NCI-H2196 treated with DMSO at 0.1 percent for 48 hours (cell line): ENCODE data around the gene SLC35A3.
"Not testable (repeated sequence)": the region's sequence is repeated elsewhere in the genome, so short reads cannot be mapped to it uniquely, and the experiment has no call there.

Experiments used
- DNase-seq: peaks from one replicate; lab custom pipeline; 2025; ENCODE audit not compliant: unreplicated experiment; lab: John Stamatoyannopoulos, UW

Gene SLC35A3

DNA sequence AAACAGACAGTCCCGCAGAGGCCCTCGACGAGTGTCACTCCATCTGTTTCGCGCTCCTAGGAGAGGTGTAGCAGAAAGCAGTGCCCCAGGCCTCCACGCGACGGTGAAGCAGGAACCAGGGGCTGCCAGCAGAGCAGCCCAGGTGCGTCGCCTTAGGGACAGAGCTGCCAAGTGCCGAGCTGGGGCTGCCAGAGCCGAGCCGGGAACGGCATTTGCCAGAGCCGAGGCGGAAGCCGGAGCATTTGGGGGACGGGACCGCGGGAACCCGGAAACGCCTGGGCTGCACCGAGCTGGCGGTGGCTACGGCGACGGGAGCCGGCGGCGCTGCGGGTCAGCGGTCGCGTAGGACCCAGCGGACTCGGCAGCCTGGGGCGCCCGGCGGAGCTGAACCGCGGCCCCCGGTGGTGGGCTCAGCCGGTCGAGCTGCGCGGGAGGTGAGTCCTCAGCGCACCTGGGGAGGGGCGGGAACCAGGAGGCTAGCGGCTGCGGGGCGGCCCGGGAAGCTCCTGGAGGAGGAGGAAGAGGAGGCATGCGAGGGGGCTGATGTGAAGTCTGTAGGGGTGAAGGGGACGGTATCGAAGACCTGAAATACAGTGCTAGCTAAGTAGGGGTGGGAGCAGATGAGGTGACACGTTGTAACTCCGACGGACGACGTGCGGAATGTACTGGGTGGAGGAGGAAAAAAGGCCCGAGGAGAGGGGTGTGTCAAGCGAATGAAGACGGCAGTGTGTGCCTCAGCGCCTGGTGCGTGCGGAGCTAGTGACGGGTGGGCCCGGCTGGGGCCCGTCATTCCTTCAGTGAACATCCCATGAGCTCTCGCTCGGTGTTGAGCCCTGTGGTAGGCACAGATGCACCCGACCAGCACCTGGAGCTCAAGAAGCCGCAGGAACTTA lies at the start of gene SLC35A3:
SLC35A3 (plus strand) TSS at position 268 of the 893 bp plus-strand sequence. CDS start 23,559 bp downstream, outside the sequence.
- DNase-seq: peak; percentile 69

DNA sequence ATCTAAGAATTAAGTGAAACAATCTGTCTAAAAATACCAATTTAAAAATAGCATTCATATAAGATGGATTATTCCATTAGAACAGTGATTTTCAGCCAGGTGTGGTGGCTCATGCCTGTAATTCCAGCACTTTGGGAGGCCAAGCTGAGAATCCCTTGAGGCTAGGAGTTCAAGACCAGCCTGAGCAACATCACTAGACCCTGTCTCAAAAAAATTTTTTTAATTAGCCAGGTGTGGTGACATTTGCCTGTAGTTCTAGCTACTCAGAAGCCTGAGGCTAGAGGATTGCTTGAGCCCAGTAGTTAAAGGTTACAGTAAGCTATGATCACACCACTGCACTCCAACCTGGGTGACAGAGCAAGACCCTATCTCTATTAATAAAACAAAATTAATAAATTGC lies 35.0 kb upstream of the SLC35A3 start:
- no peak for DNase-seq

DNA sequence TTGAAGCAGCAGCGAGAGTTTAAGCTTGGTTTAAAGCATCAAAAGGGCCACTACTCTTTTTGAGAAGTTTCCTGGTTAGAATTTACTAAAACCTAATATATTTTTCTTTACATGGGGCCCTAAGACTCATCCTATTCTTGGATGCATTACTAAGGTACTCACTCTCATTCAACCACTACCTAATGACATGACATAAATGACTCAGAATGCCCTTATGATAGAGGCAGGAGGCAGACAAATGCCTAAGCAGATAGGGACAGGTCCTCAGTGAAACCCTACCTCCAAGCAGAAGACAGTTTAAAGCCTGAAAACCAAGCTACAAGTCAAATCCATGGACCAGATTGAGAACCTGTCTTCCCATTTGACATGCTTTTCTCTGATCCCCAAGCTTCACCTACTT lies 34.3 kb upstream of the SLC35A3 start:
- DNase-seq: no peak

DNA sequence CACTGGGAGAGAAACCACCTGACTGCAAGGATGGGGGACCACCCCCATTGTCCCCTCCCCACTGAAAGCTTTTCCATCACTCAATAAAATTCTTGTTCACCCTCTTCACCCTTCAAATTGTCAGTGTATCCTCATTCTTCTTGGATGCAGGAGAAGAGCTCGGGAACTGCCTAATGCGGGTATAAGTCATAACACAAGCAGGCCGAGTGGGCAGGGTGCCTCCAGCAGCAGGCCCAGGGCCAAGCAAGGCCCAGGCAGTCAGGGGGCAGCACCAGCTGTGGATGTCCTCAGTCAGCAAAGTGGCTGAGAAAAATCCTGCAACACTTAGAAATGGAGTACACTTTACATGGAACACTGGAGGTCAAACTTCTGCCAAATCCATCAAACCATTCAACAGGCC lies 33.7 kb upstream of the SLC35A3 start:
- no peak for DNase-seq

DNA sequence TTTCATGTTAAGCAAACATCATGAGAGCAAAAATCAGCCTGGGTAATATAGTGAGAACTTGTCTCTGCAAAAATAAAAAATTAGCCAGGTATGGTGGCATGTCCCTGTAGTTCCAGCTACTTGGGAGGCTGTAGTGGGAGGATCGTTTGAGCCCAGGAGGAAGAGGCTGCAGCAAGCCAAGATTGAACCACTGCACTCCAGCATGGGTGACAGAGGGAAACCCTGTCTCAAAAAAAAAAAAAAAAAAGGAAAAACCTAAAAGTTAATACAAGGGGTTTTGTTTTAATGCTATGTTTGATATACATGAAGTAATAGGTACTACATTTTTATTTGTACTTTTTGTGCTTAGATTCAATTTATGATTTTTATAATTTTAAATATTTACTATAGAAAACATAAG lies 27.1 kb upstream of the SLC35A3 start:
- DNase-seq: no peak

DNA sequence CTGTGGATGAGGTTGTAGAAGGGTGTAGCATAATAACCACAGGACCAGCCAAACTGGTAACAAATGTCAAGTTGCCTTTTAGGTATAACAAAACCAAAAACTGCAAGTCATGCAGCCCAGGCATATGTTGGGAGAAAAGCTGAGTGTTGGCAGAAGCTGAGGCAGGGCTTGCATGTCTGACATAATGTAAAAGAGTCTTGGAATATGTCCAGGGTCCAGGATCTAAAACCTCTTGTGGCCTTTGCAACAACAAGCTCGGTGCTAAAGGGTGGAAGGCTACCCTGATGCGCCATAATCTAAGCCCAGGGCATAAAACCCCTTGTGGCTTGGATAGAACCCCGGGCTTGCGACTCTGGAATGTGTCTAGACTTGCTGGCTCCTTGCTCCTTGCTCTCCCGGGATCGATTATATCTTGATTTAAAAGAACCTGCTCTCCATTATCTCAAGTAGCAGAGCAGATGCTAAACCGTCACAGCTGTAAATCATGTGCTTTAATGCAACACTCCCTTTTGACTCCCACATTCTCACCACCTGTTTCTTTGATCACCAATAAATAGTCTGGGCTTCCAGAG lies 26.5 kb upstream of the SLC35A3 start:
- peak; percentile 9 for DNase-seq

DNA sequence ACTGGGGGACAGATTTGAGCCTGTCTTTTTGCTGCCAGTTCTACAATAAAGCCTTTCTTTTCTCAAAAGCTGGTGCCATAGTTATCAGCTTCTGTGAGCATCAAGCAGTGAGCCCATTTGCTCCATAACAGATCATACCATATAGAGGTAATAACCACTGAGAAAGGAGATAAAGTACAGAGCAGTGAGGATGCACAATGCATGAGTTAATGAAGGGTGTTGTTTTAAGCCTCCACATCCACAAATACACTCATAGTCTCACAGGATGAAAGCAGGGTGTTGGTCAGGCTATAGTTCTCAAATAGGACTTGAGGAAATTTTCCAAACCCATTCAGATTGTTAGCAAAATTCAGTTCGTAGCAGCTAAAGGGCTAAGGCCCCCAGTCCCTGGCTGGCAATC lies 25.6 kb upstream of the SLC35A3 start:
- no peak for DNase-seq

DNA sequence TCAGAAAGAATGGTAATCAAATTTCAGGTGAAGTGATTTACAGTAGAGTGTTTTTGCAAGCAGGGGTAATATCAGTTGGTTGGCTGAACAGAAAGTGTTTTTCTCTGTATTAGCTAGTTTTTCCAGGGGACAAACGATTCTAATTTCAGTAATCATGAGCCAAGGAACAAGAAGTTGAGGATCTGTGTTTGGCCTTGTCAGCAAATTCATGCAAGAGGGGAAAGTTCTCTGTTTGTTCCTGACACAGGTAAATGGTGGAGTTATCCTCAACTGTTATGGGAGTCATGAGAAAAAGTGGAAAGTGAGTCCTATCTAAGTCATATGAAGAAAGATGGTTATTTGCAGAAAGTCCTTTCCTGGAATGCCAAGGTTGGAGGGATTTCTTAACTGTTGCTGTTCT lies 24.6 kb upstream of the SLC35A3 start:
- no peak for DNase-seq

DNA sequence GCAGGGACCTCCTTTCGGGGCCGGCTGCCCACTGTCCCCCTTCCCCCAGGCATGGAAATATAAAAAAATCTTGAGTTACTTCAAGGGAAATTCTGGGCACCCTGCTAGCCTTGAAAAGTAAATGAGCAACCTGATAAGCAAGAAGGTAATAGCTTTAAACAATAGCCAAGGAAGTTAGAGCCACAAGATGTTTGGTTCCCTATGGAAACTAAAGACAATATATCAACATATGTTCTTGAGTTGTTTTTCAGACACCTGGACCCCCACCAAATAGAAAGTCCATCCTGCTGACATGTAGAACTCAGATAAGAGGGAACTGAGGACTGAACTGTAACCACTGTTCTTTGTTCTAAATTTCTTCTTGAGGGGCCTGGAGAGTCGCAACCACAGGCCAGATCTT lies 19.3 kb upstream of the SLC35A3 start:
- no peak for DNase-seq

DNA sequence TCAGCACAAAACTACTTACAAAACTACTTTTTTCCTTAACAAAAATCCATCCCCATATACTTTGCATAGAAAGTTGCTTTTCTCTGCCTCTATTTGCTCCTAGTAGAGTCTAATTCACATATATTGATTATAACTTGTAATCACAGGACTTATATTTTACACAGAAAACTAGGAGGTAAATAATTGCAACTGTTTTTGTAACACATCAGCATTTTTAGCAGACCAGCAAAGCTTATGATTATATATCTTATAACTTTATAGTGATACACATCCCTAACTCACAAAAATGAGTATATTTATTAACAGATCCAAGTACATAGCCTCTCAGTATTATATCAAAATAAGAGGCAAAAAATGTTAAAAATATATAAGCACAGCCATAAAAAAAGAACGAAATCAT lies 17.3 kb upstream of the SLC35A3 start:
- no peak for DNase-seq

DNA sequence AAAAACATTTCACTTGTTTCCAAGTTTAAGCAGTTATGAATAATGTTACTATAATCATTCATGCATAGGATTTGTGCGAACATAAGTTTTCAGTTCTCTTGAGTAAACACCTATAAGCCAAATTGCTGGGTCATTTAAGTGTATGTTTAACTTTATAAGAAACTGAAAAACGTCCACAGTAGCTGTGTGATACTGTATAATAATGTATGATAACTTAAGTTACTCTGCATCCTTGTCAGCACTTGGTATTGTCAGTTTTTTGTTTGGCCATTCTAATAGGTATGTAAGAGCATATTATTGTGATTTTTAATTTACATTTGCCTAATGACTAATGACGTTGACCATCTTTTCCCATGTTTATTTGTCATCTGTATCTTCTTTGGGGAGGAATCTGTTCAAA lies 14.4 kb upstream of the SLC35A3 start:
- no peak for DNase-seq

DNA sequence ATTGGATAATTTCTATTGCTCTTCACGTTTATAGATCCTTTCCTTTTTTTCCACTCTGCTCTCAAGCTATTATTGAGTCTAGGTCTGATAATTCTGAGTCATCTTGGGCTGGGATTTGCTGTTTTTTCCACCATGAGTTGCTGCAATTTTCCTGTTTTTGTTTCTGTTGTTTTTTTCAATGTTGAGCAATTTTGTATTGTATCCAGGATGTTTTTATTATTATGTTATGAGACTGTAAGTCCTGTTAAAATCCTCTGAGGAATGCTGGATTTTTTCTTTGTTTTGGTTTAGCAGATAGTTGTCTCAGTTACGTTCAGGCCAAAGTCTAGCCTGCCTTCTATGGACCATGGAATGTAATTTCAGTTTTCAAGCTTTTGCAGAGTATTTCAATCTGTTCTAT lies 13.0 kb upstream of the SLC35A3 start:
- no peak for DNase-seq

DNA sequence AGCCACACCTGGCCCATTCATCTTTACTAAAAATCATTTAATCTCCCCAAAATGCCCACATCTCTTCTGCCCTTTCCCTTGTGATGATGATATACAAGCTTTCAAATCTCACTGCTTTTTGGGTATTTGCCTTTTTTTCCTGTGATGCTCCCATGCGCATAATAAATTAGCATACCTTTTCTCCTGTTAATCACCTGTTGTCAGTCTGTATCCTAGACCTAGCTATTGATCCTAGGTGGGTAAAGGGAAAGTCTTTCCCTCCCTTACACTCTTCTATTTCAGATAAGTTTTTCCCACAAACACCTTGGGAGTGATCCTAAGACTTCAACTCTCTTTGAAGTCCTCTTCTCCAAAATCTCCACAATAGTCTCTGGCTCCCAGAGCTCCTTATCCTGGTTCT lies 12.0 kb upstream of the SLC35A3 start:
- no peak for DNase-seq

DNA sequence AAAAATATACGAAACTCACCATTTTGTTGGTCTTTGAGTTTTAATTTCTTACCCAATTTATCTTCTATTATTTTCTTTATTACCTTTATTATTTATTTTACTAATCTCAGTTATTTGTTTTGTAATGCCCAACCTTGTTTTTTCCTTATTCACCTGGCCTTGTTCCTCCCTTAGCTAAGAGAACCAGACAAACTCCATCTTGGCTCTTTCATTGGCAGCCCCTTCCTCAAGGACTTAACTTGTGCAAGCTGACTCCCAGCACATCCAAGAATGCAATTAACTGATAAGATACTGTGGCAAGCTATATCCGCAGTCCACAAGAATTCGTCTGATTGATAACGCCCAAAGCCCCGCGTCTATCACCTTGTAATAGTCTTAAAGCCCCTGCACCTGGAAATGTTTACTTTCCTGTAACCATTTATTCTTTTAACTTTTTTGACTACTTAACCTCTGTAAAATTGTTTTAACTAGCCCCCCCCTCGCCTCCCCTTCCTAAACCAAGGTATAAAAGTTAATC lies 10.5 kb upstream of the SLC35A3 start:
- DNase-seq: not testable (repeated sequence)

DNA sequence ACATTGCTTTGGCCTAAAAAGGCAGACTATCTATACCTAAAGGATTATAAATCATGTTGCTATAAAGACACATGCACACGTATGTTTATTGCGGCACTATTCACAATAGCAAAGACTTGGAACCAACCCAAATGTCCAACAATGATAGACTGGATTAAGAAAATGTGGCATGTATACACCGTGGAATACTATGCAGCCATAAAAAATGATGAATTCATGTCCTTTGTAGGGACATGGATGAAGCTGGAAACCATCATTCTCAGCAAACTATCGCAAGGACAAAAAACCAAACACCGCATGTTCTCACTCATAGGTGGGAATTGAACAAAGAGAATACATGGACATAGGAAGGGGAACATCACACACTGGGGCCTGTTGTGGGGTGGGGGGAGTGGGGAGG lies 9.5 kb upstream of the SLC35A3 start:
- DNase-seq: not testable (repeated sequence)

DNA sequence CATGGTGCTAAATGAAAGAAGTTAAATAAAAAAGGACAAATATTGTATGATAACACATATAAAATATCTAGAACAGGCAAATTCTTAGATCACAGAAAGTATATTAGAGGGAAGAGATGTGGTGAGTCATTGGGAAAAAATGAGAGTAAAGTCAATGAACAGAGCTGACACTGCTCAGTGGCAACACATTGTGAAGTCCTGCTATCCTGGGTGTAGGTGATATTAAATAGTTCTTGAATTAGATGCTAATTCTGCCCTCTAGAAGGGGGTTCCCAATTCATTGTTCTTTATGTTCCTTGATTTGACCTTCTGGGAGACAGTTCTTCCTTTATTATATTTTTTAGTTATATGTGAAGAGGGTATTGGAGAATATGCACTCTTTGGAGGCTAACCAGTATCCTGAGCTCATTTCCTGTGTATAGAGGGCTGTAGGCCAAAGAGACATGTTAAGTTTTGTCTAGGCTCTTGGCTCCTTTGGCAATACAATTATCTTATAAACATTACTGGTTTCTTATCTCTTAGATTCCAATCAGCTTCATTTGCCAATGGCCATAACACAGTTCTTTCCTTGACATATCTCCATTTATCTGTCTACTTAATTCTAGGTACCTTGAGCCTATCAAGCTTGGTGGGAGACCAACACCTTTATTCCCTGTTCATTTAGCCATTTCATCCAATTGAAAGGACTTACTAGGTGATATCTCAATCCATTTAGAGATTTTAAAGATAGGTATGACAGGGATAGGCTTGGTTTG lies 6.6 kb upstream of the SLC35A3 start:
- DNase-seq: no peak

DNA sequence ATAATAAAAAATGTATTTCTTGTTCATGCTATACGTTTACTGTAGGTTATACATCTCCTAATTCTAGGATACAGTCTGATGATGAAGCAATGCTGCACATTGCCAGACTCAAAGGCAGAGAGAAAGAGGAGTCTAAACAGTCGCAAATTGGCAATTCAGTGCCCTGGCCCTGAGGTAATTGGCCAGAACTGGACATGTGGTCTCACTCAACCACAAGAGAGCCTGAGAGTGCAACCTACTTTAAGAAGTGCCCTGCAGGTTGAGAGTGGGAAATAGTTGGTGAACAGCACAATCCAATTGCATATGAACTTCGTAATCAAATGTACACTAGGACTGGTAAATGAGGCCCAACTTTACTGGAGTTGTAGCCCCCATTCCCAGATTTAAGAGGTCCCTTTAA lies 5.0 kb upstream of the SLC35A3 start:
- no peak for DNase-seq

DNA sequence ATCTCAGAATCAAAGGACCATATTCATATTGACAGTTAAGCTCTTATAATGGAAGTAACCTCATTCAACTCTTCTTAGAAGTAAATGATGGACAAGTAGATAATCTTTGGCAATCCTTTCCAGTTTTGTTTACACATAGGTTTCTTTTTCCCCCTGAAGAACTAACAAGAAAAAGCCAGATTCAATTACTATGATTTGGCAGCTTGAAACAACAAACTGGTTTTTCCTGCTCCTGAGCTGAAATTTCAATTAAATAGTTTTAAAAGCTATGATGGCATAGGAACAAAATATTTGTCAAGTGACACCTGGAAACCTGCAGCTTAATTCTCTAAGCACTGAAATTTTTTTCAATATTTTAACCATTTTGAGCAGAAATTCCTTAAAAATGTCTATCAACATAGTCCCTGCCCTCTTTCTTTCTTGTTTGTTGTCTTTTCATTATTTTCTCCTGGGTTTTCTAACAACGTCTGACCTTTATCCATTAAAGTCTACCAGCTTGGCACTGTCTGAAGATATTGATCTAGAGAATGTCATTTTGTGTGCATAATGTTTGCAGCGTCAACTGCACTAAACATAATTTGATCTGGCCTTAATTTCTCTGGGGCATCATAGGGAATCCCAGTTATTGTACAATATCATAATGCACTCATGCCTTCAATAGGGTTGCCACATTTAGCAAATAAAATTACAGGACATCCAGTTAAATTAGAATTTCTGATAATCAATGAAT lies 4.0 kb upstream of the SLC35A3 start:
- peak; percentile 46 for DNase-seq

DNA sequence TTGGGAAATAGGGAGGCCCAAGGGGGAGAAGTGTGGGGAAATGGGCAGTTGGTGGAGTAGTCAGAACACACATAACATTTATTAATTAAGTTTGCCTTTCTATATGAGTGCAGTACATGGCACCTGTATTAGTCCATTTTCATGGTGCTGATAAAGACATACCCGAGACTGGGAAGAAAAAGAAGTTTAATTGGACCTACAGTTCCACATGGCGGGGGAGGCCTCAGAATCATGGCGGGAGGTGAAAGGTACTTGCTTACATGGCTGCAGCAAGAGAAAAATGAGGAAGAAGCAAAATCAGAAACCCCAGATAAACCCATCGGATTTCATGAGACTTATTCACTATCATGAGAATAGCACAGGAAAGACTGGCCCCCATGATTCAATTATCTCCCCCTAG lies 1.6 kb upstream of the SLC35A3 start:
- DNase-seq: no peak

DNA sequence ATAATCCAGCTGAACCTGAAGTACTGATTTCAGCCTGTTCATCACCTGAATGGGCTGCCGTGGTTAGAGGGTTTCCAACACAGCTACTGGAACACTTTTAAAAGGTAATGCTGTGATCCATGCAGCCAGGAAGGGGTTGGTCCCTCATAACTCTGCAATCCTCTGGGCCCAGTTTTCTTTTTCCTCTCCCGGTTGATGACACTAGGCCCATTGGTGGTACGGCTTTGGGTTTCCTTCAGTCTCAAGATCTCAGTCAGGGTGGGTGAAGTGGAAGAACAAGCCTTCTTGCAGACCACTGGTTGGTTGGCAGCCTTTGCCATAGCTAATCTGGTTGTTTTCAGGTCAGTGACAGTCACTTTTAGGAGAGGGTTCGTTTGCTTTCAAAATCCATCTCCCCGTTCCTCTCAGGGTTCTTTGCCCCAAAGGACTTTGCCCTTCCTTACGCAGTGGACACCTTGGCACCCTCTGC lies 502 bp upstream of the SLC35A3 start:
- DNase-seq: no peak

DNA sequence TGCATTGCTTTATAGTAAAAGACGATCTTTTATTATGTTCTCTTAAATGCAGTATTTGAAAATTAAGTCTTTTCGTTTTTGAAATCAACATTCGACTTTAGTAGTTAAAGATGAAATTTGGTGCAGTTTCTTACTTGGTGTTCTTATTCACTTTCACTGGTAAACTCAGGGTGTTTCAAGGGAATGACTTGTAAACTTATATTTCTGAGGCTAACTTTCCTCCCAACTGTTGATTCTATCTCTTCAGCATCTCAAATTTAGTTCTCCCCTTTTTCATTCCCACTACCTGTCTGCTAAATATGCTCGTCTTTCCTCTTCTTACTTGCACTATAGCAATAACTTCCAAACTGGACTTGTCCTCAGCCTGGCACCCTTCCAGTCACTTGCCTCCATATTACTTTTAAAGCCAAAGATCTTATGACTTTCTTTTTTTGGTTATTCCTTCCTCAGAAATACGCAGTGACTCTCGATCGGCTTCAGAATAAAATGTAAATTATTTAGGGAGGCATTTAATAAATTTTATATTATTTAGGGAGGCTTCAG lies 988 bp downstream of the SLC35A3 start:
- no peak for DNase-seq
